K562 (cell line): Measurements from ENCODE around the gene FUT6. TPM values are rescaled to one million over a fixed set of nuclear protein-coding genes. Genes with fewer than 3 reads are reported as not detected.

Experiments
- ATAC-seq: fragments of 200-7000 bp; cut with Tn5 transposase; 3 replicates; pipeline ENCODE4 v1.9.1; 2020; ENCODE audit warnings: moderate library complexity
- BruUV-seq: library from RNA; stranded (reverse); fragments of 400-500 nt; replicated peaks from 2 replicates; lab custom pipeline; 2021; lab: Mats Ljungman, UMichigan
- CTCF ChIA-PET: fragments of 300-600 bp; formaldehyde crosslinking; extraction: SDS; loops from one replicate; lab custom pipeline; 2021; ENCODE audit warnings: low intra/inter-chr PET ratio; lab: Yijun Ruan, JAX
- POLR2A ChIA-PET: fragments of 300-600, 350-650 bp; sonication (Branson Sonifier 250); formaldehyde crosslinking; extraction: SDS; loops from one replicate; lab custom pipeline; 2021; ENCODE audit warnings: antibody characterized with exemption, inconsistent platforms; lab: Yijun Ruan, JAX
- DNase-seq, 4 experiments: peaks; one replicate each; pipeline versions ENCODE4 v3.0.0 to v3.0.0-alpha.2; 2011 to 2018; ENCODE audit warnings: low spot score in 3 of 4, mixed read lengths in 3 of 4; ENCODE audit errors: extremely low read depth in 1 of 4
- FAIRE-seq: peaks from 2 replicates; lab custom pipeline; 2011; peaks lifted over from hg19 to GRCh38; lab: Jason Lieb, UNC
- H2AFZ ChIP-seq: 2 replicates; pipeline ENCODE4 v1.6.0; 2011; ENCODE audit warnings: low read depth, low read length, control low read depth, inconsistent platforms
- H3K27ac ChIP-seq: fragments of 200-600 bp; 3 replicates; pipeline ENCODE4 v1.8.0; 2011; ENCODE audit warnings: low read depth, mild to moderate bottlenecking, control low read depth, inconsistent platforms, low read length, moderate library complexity, mixed read lengths; ENCODE audit errors: extremely low read depth
- H3K27me3 ChIP-seq, 2 experiments: fragments of 300-600 bp in 1 of 2; 2 replicates in 1 of 2; 3 replicates in 1 of 2; pipeline versions ENCODE4 v1.6.0 to v1.8.0; 2011; ENCODE audit warnings: inconsistent platforms in 2 of 2, low read length in 2 of 2, mild to moderate bottlenecking in 1 of 2, mixed read lengths in 1 of 2, moderate library complexity in 1 of 2; ENCODE audit not compliant: control insufficient read depth in 2 of 2, insufficient read depth in 2 of 2
- H3K36me3 ChIP-seq: fragments of 300-600 bp; 3 replicates; pipeline ENCODE4 v1.8.0; 2011; ENCODE audit warnings: mild to moderate bottlenecking, low read length, inconsistent platforms; ENCODE audit not compliant: control insufficient read depth, insufficient read depth
- H3K4me1 ChIP-seq, 2 experiments: fragments of 200-600 bp in 1 of 2; replicated peaks in 1 of 2; 2 replicates in 1 of 2; 3 replicates in 1 of 2; pipeline versions ENCODE4 v1.5.1 to v1.8.0; 2011; ENCODE audit warnings: inconsistent platforms in 2 of 2, low read length in 2 of 2, mild to moderate bottlenecking in 1 of 2, mixed read lengths in 1 of 2, moderate library complexity in 1 of 2; ENCODE audit not compliant: control insufficient read depth in 2 of 2, insufficient read depth in 2 of 2
- H3K4me2 ChIP-seq: 2 replicates; pipeline ENCODE4 v1.6.1; 2011; ENCODE audit warnings: low read length, control low read depth, inconsistent platforms, mixed read lengths; ENCODE audit not compliant: insufficient read depth
- H3K4me3 ChIP-seq: fragments of 200-600 bp; sonication (generic), shearing (Covaris generic); 2 replicates; pipeline ENCODE4 v1.5.1; 2016; ENCODE audit warnings: control low read depth, inconsistent platforms
- H3K79me2 ChIP-seq: fragments of 200-600 bp; 3 replicates; pipeline ENCODE4 v1.8.0; 2011; ENCODE audit warnings: low read length, inconsistent platforms; ENCODE audit not compliant: control insufficient read depth, insufficient read depth
- H3K9ac ChIP-seq, 2 experiments: 2 replicates each; pipeline versions ENCODE4 v1.6.0 to v1.6.1; 2011; ENCODE audit warnings: low read depth in 2 of 2, low read length in 2 of 2, control low read depth in 1 of 2, inconsistent platforms in 1 of 2, mild to moderate bottlenecking in 1 of 2, mixed read lengths in 1 of 2; ENCODE audit not compliant: insufficient read depth in 1 of 2
- H3K9me1 ChIP-seq: one replicate; pipeline ENCODE4 v1.6.0; 2011; ENCODE audit warnings: inconsistent platforms, mild to moderate bottlenecking, low read length, moderate library complexity; ENCODE audit not compliant: control insufficient read depth, insufficient read depth
- H3K9me3 ChIP-seq: replicated peaks from 2 replicates; pipeline ENCODE4 v1.5.1; 2011; ENCODE audit warnings: low read depth, low read length, inconsistent platforms; ENCODE audit not compliant: control insufficient read depth, insufficient read depth
- H4K20me1 ChIP-seq: replicated peaks from 2 replicates; pipeline ENCODE4 v1.6.1; 2011; ENCODE audit warnings: low read length, inconsistent platforms, mixed read lengths; ENCODE audit not compliant: control insufficient read depth, insufficient read depth
- CREM ChIP-seq: IDR thresholded peaks from 2 replicates; pipeline ENCODE4 v1.6.1; 2014; ENCODE audit warnings: antibody characterized with exemption, low read depth
- E4F1 ChIP-seq: fragments of 250-450 bp; sonication (Bioruptor Pico); IDR thresholded peaks from 2 replicates; pipeline ENCODE4 v1.5.0; 2021; ENCODE audit warnings: mild to moderate bottlenecking, borderline replicate concordance
- GTF2B ChIP-seq: IDR thresholded peaks from 2 replicates; pipeline ENCODE4 v1.6.1; 2011; ENCODE audit not compliant: insufficient read length; ENCODE audit errors: extremely low read depth
- JUNB ChIP-seq: fragments of 450-650 bp; formaldehyde crosslinking; conservative IDR thresholded peaks from 2 replicates; pipeline ENCODE4 v1.4.0; 2020; ENCODE audit warnings: mild to moderate bottlenecking
- NCOA4 ChIP-seq: fragments of 450-650 bp; IDR thresholded peaks from 2 replicates; pipeline ENCODE4 v1.6.1; 2018; ENCODE audit warnings: mild to moderate bottlenecking; ENCODE audit not compliant: partially characterized antibody
- NFXL1 ChIP-seq: fragments of 450-650 bp; formaldehyde crosslinking; IDR thresholded peaks from 2 replicates; pipeline ENCODE4 v1.4.0; 2021; ENCODE audit warnings: mild to moderate bottlenecking
- SIN3B ChIP-seq: fragments of 450-650 bp; IDR thresholded peaks from 2 replicates; pipeline ENCODE4 v1.6.1; 2017; ENCODE audit warnings: low read depth, mild to moderate bottlenecking, moderate library complexity
- ZMIZ1 ChIP-seq, 2 experiments: fragments of 150-350 bp in 1 of 2; IDR thresholded peaks; 2 replicates each; pipeline ENCODE4 v1.6.1; 2012 to 2016; ENCODE audit warnings: low read depth in 2 of 2, low read length in 2 of 2, mild to moderate bottlenecking in 1 of 2, moderate library complexity in 1 of 2
- ZNF197 ChIP-seq: fragments of 200-800 bp; sonication (Bioruptor generic); IDR thresholded peaks from 2 replicates; pipeline ENCODE4 v1.6.1; 2016; ENCODE audit warnings: low read depth, missing genetic modification characterization, missing compliant biosample characterization
- whole genome bisulfite sequencing: fragments of 100-300 bp; shearing (Covaris generic); methylation state at CpG from one replicate; pipeline ENCODE4 v1.1.6; 2016; ENCODE audit warnings: low coverage, mixed read lengths; ENCODE audit not compliant: insufficient coverage; ENCODE audit errors: missing lambda C conversion rate; 5-methylcytosine and 5-hydroxymethylcytosine counted together
- in situ Hi-C: fragments of 300-500 bp; cut with MboI; formaldehyde crosslinking; loops from 4 replicates; pipeline ENCODE4 v1.15.0; 2018; ENCODE audit warnings: inconsistent platforms, mixed read lengths
- intact Hi-C: fragments of 100-400 bp; cut with micrococcal nuclease; formaldehyde crosslinking; loops from 2 replicates; pipeline ENCODE4 v1.14.2; 2022
- polyA plus RNA-seq, 8 experiments: library from polyadenylated mRNA; depleted of rRNA in 4 of 8; stranded (reverse) in 5 of 8; unstranded in 3 of 8; fragments of >200 nt; fragmentation: Nextera tagmentation in 2 of 8; fragmentation: Illumina TruSeq in 1 of 8; extraction: Ambion mirVana in 2 of 8; extraction: Trizol in 1 of 8; gene quantifications; 2 replicates each; pipeline versions ENCODE4 v1.2.1 to v1.2.3, GENCODE V29; 2011 to 2014; ENCODE audit warnings: inconsistent platforms in 1 of 8, missing spikeins in 1 of 8
- total RNA-seq, 7 experiments: library from RNA; depleted of rRNA in 6 of 7; stranded (reverse); fragments of >200 nt in 6 of 7; fragmentation: Illumina TruSeq in 2 of 7; extraction: Trizol in 2 of 7; gene quantifications; 2 replicates each; pipeline versions ENCODE4 v1.2.1 to v1.2.3, GENCODE V29; 2011 to 2021; ENCODE audit warnings: low replicate concordance in 1 of 7
- TF ChIP-seq, protein P1 (sequence below), 3 experiments: fragments of 200-800 bp in 1 of 3; sonication (Bioruptor generic) in 1 of 3; sonication (generic) in 1 of 3; formaldehyde crosslinking in 1 of 3; IDR thresholded peaks; 2 replicates each; pipeline versions ENCODE4 v1.6.1 to v1.8.0; 2016 to 2022; ENCODE audit warnings: mild to moderate bottlenecking in 2 of 3, missing compliant biosample characterization in 2 of 3, missing genetic modification characterization in 2 of 3, missing genetic modification reagents in 1 of 3

The FUT6 gene
- total and polyA plus RNA-seq, 9 of the 15 experiments (the other 6 are each of a cell fraction or from before 2014, with no cell fraction given): 0.04 TPM; not detected in 8

GRCh38 chr19:5803441-5803751 lies 36.1 kb downstream of the FUT6 start (continued):
- TF ChIP-seq E4F1 (CRISPR knock-in tag) (no peak), SIN3B (no peak), GTF2B (no peak), ZNF197 (CRISPR knock-in tag) (no peak)
- TF ChIP-seq, all 486 proteins: peak for 21

DNA sequence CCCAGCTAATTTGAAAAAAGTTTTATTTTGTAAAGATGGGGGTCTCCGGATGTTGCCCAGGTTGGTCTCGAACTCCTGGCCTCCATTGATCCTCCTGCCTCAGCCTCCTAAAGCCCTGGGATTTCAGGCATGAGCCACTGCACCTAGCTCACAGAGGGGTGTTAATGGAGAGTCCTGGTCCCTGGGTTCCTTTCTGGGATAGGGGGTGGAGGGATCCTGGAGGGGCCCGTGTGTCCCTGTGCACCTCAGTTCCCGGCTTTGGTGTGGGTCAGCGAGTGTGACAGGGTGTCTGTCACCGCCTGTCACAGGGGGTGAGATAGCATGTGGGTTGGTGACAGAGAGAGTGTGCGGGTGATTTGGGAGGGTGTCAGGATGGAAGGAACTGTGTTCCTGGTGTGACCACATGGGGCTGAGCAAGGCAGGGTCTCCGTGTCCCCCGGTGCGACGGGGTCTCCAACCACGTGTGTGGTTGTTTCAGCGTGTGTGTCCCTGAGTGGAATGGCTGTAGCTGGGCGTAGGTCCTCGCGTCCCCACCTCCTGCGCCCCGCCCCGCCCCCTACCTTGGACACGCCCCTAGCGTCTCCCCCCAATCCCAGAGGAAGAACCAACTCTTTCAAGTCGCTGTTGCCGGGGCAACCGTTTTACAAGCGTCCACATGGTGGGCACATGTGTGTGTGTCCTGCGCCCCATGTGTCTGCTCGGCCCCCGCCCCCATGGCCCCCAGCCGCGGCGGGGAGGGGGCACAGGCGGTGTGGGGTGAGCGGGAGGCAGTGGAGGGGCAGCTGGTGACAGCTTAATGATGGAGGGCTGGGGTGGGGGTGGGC lies 37.5 kb downstream of the FUT6 start:
- Histone ChIP-seq H4K20me1 (0 out of 2 replicates have a peak, but pooled peaks cover 11% of the 10 kb centered on the region), H3K9me3 (no peaks in the 10 kb centered on the region), H3K79me2 (no peaks in the 10 kb centered on the region), H3K4me2 (peak overlapping the region; percentile 70), H3K4me1 (peaks cover 36 to 83% of the 10 kb centered on the region in 2 experiments), H2AFZ (peak overlapping the region; percentile 91), H3K36me3 (no peaks in the 10 kb centered on the region), H3K9ac (peak overlapping the region in 1 of 2 experiments; percentile 86; a peak in 2 of 4 replicates), H3K9me1 (no peaks in the 10 kb centered on the region), H3K27me3 (no peaks in the 10 kb centered on the region), H3K4me3 (no peak overlapping the region), H3K27ac (no peak overlapping the region)
- WGBS: 9% methylated on average over 21 of the region's 33 CpGs
- no TSS peak for BruUV-seq
- FAIRE-seq: peak; percentile 49
- ChIA-PET CTCF (no interaction called here), POLR2A (interaction anchor here (0.6 kb wide), 1 partner anchor 182 kb away, joined by 3 read pairs; no protein-coding TSS in a partner anchor)
- in situ Hi-C loops: loop anchor here (5.0 kb wide), 2 partner anchors 90 to 220 kb away; no protein-coding TSS in a partner anchor
- intact Hi-C loops: loop anchor here (5.0 to 10.0 kb wide), 2 partner anchors 183 to 220 kb away; no protein-coding TSS in a partner anchor
- DNase-seq: peak; percentile 75 to 88 (median 76)
- peak; percentile 6; the same call in 2 of the 3 replicates for ATAC-seq
- TF ChIP-seq ZMIZ1 (IDR thresholded peaks at IDR 0.05; ENCODE audit: low read depth in 2 of 2, low read length in 2 of 2): no peak
- no peak for TF ChIP-seq NCOA4
- no peak for TF ChIP-seq JUNB (CRISPR knock-in tag)
- no peak for TF ChIP-seq NFXL1 (CRISPR knock-in tag)
- TF ChIP-seq CREM: 0 out of 2 replicates have a peak, but pooled peaks have one; percentile 39
- TF ChIP-seq, protein P1, sequence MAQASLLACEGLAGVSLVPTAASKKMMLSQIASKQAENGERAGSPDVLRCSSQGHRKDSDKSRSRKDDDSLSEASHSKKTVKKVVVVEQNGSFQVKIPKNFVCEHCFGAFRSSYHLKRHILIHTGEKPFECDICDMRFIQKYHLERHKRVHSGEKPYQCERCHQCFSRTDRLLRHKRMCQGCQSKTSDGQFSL (CRISPR knock-in tag; IDR thresholded peaks at IDR 0.05): peak; percentile 12; the same call in 1 of the 2 replicates
- TF ChIP-seq, protein P1 (tag; IDR thresholded peaks at IDR 0.05): no peak
